Breast epithelium (tissue), 3 donors: ENCODE measurements around the gene HPN.

Experiments
- POLR2A ChIP-seq: fragments of 450-650 bp; IDR thresholded peaks from one replicate; pipeline ENCODE4 v1.6.1; 2016; ENCODE audit warnings: antibody characterized with exemption, mild to moderate bottlenecking, moderate library complexity
- POLR2AphosphoS5 ChIP-seq, 3 donors: sonication (generic); formaldehyde crosslinking; IDR thresholded peaks; one replicate each; pipeline ENCODE4 v1.6.1; 2017; ENCODE audit warnings: antibody characterized with exemption in 3 of 3
- TF ChIP-seq, protein P1 (sequence below), 3 donors: fragments of 450-650 bp; IDR thresholded peaks; one replicate each; pipeline ENCODE4 v1.5.1; 2016 to 2017; ENCODE audit warnings: antibody characterized with exemption in 3 of 3, mild to moderate bottlenecking in 3 of 3, moderate library complexity in 3 of 3

DNA sequence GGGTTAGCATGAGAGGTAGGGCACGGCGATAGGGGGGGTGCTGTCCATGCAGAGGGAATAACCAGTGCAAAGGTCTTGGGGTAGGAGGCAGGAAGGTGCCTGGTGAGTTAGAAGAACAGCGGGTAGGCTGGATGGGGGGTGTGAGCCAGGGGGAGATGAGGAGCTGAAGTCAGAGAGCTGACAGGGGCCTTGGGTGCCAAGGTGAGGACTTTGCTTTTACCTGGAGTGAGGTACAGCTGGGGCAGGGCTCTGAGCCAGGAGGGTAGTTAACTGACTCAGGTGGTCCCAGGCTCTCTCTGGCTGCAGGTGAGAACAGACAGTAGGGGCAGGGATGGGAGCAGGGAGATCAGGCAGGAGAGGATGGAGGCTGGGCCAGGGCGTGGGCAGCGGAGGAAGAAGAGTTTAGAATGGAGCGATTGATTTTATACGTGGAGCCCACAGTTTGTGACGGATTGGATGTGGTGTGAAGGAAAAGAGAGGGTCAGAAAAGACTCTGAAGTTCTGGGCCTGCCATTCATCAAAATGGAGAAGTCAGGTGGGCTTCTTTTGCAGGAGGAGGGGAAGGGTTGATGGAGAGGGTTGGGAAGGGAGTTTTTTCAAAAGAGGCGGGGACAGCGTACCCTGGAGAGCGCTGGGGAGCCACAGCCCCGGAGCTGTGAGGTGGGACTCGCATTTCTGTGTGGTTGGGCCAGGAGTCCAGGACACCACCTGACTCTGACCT lies 42.6 kb upstream of the HPN start:
- TF ChIP-seq, protein P1, sequence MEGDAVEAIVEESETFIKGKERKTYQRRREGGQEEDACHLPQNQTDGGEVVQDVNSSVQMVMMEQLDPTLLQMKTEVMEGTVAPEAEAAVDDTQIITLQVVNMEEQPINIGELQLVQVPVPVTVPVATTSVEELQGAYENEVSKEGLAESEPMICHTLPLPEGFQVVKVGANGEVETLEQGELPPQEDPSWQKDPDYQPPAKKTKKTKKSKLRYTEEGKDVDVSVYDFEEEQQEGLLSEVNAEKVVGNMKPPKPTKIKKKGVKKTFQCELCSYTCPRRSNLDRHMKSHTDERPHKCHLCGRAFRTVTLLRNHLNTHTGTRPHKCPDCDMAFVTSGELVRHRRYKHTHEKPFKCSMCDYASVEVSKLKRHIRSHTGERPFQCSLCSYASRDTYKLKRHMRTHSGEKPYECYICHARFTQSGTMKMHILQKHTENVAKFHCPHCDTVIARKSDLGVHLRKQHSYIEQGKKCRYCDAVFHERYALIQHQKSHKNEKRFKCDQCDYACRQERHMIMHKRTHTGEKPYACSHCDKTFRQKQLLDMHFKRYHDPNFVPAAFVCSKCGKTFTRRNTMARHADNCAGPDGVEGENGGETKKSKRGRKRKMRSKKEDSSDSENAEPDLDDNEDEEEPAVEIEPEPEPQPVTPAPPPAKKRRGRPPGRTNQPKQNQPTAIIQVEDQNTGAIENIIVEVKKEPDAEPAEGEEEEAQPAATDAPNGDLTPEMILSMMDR (IDR thresholded peaks at IDR 0.05) = no peak
- TF ChIP-seq POLR2AphosphoS5 (IDR thresholded peaks at IDR 0.05) (no peak), POLR2A (no peak)
